ENCODE measurements around the gene CMPK2.

The CMPK2 gene

DNA sequence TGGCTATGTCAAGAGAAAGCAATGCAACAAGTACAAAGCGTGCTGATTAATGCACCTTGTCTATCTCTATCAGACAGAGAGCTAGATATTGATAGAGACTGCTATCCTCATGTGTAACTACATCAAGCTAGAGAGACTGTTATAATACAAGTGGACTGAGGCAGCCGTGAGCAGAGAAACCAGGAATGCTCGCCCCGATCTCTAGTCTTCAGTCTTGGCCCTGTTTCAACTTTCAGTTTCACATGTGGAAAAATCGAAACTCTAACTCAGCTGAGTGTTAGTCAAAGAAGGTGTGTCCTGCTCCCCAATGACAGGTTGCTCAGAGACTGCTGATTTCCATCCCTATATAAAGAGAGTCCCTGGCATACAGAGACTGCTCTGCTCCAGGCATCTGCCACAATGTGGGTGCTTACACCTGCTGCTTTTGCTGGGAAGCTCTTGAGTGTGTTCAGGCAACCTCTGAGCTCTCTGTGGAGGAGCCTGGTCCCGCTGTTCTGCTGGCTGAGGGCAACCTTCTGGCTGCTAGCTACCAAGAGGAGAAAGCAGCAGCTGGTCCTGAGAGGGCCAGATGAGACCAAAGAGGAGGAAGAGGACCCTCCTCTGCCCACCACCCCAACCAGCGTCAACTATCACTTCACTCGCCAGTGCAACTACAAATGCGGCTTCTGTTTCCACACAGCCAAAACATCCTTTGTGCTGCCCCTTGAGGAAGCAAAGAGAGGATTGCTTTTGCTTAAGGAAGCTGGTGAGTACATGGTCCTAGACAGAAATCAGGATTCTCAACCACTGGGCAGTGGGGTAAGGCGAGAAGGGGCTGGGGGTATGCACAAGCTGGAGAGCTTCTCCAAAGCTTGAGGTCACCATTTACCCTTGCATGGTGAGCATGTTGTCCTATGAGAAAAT is 11.9 kb upstream of the CMPK2 start, which contains the start of gene RSAD2:
RSAD2 (plus strand) TSS at position 376 of the 903 bp plus-strand sequence; CDS start at position 400, 24 bp downstream.
- H3K9me3 ChIP-seq = no peaks in the 10 kb centered on the region
- no peaks in the 10 kb centered on the region for H3K36me3 ChIP-seq
- H3K27me3 ChIP-seq = no peaks in the 10 kb centered on the region; the same call in 1 of the 2 replicates
- TF ChIP-seq CTCF (IDR thresholded peaks at IDR 0.05; ENCODE audit: low read depth, low read length) = no peak
- H3K4me1 ChIP-seq = no peaks in the 10 kb centered on the region
- DNase-seq = no peak
- H3K4me3 ChIP-seq (ENCODE audit: low read depth, low read length) = peak within 1 kb of the TSS; percentile 46

GRCh38 chr2:6876309-6876708 is 10.6 kb upstream of the CMPK2 start:
- no peak for DNase-seq
- Histone ChIP-seq H3K4me3 (ENCODE audit: low read depth, low read length) (no peak overlapping the region), H3K36me3 (no peaks in the 10 kb centered on the region), H3K9me3 (no peaks in the 10 kb centered on the region), H3K27me3 (peaks cover 5% of the 10 kb centered on the region), H3K4me1 (no peaks in the 10 kb centered on the region)
- TF ChIP-seq CTCF (IDR thresholded peaks at IDR 0.05; ENCODE audit: low read depth, low read length) = no peak

DNA sequence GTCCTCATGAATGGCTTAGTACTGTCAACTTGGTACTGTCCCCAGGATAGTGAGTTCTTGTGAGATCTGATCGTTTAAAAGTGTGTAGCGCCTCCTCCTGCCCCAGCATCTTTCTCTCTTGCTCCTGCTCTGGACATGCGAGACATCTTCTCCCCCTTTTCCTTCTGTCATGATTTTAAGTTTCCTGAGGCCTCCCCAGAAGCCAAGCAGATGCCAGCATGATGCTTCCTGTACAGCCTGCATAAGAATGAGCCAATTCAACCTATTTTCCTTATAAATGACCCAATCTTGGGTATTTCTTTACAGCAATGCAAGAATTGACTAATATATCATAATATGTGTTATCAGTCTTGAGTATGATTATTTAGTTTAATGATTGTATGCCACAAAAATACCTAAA is 8.3 kb upstream of the CMPK2 start:
- no peaks in the 10 kb centered on the region for H3K9me3 ChIP-seq
- DNase-seq = no peak
- H3K4me1 ChIP-seq = no peaks in the 10 kb centered on the region
- TF ChIP-seq CTCF (IDR thresholded peaks at IDR 0.05; ENCODE audit: low read depth, low read length) = no peak
- peaks cover 7% of the 10 kb centered on the region for H3K27me3 ChIP-seq
- H3K36me3 ChIP-seq = no peaks in the 10 kb centered on the region
- H3K4me3 ChIP-seq (ENCODE audit: low read depth, low read length) = no peak overlapping the region

- Histone ChIP-seq H3K27me3 (peaks cover 7% of the 10 kb centered on the region), H3K4me1 (no peaks in the 10 kb centered on the region), H3K9me3 (no peaks in the 10 kb centered on the region), H3K4me3 (ENCODE audit: low read depth, low read length) (no peak overlapping the region), H3K36me3 (no peaks in the 10 kb centered on the region)
- no peak for DNase-seq
- no peak for TF ChIP-seq CTCF (IDR thresholded peaks at IDR 0.05; ENCODE audit: low read depth, low read length)
These were observed 6.7 kb upstream of the CMPK2 start for GRCh38 chr2:6872394-6872793.

DNA sequence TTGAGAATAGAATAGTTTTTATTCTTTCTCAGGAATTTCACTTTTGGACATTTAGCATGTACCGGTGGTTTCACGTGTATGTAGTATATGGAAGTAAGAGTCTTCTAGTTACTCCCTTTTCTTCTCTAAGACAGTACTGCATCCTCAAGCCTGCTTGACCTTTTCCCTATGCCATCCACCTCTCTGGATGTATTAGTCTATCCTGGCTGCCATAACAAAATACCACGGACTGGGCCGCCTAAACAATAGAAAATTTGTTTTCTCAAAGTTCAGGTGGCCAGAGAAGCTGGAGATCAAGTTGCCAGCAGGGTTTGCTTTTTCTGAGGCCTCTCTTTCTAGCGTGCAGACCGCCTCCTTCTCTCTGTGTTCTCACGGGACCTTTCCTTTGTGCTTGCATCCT is 1.3 kb upstream of the CMPK2 start:
- H3K4me3 ChIP-seq (ENCODE audit: low read depth, low read length) = no peak overlapping the region
- H3K27me3 ChIP-seq = peaks cover 7% of the 10 kb centered on the region
- no peak for TF ChIP-seq CTCF (IDR thresholded peaks at IDR 0.05; ENCODE audit: low read depth, low read length)
- H3K9me3 ChIP-seq = no peaks in the 10 kb centered on the region
- no peaks in the 10 kb centered on the region for H3K36me3 ChIP-seq
- no peak for DNase-seq
- H3K4me1 ChIP-seq = peaks cover 10% of the 10 kb centered on the region

- H3K4me1 ChIP-seq = peaks cover 10% of the 10 kb centered on the region
- H3K9me3 ChIP-seq = no peaks in the 10 kb centered on the region
- peak overlapping the region; percentile 65 for H3K4me3 ChIP-seq (ENCODE audit: low read depth, low read length)
- peaks cover 2% of the 10 kb centered on the region for H3K27me3 ChIP-seq
- no peaks in the 10 kb centered on the region for H3K36me3 ChIP-seq
- peak; percentile 33 for DNase-seq
- TF ChIP-seq CTCF (IDR thresholded peaks at IDR 0.05; ENCODE audit: low read depth, low read length) = peak; percentile 72
These were observed 566 bp upstream of the CMPK2 start for GRCh38 chr2:6866275-6866671.
